ENCODE results near the gene SYT9. TPM values are rescaled to one million over a fixed set of nuclear protein-coding genes. Genes with fewer than 3 reads are reported as not detected.

Gene SYT9
- total and polyA plus RNA-seq, 2 of the 8 experiments (the other 6 are each of a cell fraction or from before 2014, with no cell fraction given) = 1.5 to 2.9 TPM

DNA sequence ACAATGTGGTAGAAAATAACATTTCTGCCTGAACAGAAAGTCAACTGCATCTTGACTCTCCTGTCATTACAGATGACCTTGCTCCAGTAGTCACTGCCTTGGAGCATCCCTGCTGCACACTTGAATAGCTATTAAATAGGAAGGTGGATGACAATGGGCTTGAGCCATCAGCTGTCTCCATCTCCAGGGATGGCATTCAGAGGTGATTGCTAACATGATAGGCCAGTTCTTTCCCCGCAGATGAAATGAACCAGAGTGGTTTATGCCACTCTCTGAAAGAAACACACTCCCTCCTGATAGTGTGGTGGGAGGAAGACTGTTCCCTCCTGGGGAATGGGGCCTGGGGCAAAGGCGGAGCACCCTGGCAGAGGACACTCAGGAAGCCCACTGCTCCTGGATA lies 176.5 kb downstream of the SYT9 start:
- Histone ChIP-seq H2AK5ac (ENCODE audit: low read depth, low read length) (no peak overlapping the region), H4K5ac (ENCODE audit: insufficient read length, low read depth, low read length) (no peak overlapping the region), H3K14ac (ENCODE audit: insufficient read length) (no peak overlapping the region), H3K18ac (ENCODE audit: extremely low read depth, low read length) (no peak overlapping the region), H2AFZ (ENCODE audit: low read length) (no peak overlapping the region), H2BK5ac (ENCODE audit: low read depth, low read length) (no peak overlapping the region), H3K27ac (ENCODE audit: low read depth, low read length) (no peak overlapping the region), H2BK20ac (ENCODE audit: low read length) (no peak overlapping the region), H3K27me3 (replicated peaks in 1 of 4; ENCODE audit: control insufficient read depth in 3 of 4, extremely low read depth in 1 of 4, insufficient read depth in 3 of 4, low read length in 3 of 4) (no peaks in the 10 kb centered on the region), H3K23me2 (ENCODE audit: low read depth, low read length) (no peaks in the 10 kb centered on the region), H3K4ac (replicated peaks; ENCODE audit: insufficient read length, low read depth, low read length) (no peak overlapping the region), H4K20me1 (replicated peaks in 1 of 2; ENCODE audit: control insufficient read depth in 1 of 2, insufficient read depth in 2 of 2, low read length in 2 of 2) (no peaks in the 10 kb centered on the region), H3K23ac (ENCODE audit: insufficient read length) (no peak overlapping the region), H4K8ac (ENCODE audit: extremely low read depth, insufficient read depth, low read length) (no peak overlapping the region), H3K9me3 (ENCODE audit: insufficient read depth in 2 of 2, low read depth in 1 of 2, low read length in 1 of 2) (no peaks in the 10 kb centered on the region), H4K91ac (replicated peaks; ENCODE audit: insufficient read length, low read length) (no peak overlapping the region), H2BK15ac (ENCODE audit: low read length) (no peak overlapping the region), H2BK12ac (ENCODE audit: low read depth, low read length) (no peak overlapping the region), H3K9ac (replicated peaks in 1 of 4; ENCODE audit: extremely low read depth in 1 of 4, low read depth in 3 of 4, low read length in 3 of 4) (no peak overlapping the region), H3K56ac (replicated peaks; ENCODE audit: insufficient read length, low read depth, low read length) (no peak overlapping the region), H3K79me1 (ENCODE audit: low read depth, low read length) (no peaks in the 10 kb centered on the region), H3K4me3 (ENCODE audit: extremely low read depth in 1 of 4, insufficient read depth in 2 of 4, low read depth in 3 of 4, low read length in 4 of 4) (no peak overlapping the region), H3K79me2 (ENCODE audit: control insufficient read depth in 1 of 2, insufficient read depth in 2 of 2, low read length in 2 of 2) (no peaks in the 10 kb centered on the region), H2BK120ac (replicated peaks; ENCODE audit: low read depth, low read length) (no peak overlapping the region), H3K4me2 (ENCODE audit: insufficient read depth in 1 of 2, low read depth in 2 of 2, low read length in 2 of 2) (no peak overlapping the region), H3K4me1 (replicated peaks in 1 of 4; ENCODE audit: control insufficient read depth in 3 of 4, insufficient read depth in 4 of 4, low read length in 3 of 4) (no peaks in the 10 kb centered on the region; a peak in 1 of 7 replicates), H3K36me3 (ENCODE audit: control insufficient read depth in 2 of 4, insufficient read depth in 4 of 4, low read length in 3 of 4) (no peaks in the 10 kb centered on the region)
- DNase-seq (ENCODE audit: low read depth in 1 of 2, low spot score in 2 of 2) = no peak
- CTCF ChIA-PET (ENCODE audit: partially characterized antibody) = interaction anchor here (0.9 to 2.2 kb wide), 3 partner anchors 14 to 229 kb away, joined by 3 to 9 read pairs (median 3); no protein-coding TSS in a partner anchor
- POLR2A ChIA-PET (ENCODE audit: partially characterized antibody) = no interaction called here
- TF ChIP-seq HDAC2 (IDR thresholded peaks at IDR 0.05; ENCODE audit: borderline replicate concordance in 1 of 2, low read depth in 2 of 2, low read length in 2 of 2) (no peak), JUND (IDR thresholded peaks at IDR 0.05; ENCODE audit: low read length) (no peak), CTBP2 (IDR thresholded peaks at IDR 0.05; ENCODE audit: borderline replicate concordance, insufficient read depth, insufficient read length, low read length) (no peak), TAF7 (optimal IDR thresholded peaks at IDR 0.05; ENCODE audit: borderline replicate concordance, low read depth, low read length) (no peak), BACH1 (IDR thresholded peaks at IDR 0.05; ENCODE audit: low read length) (no peak), RAD21 (IDR thresholded peaks at IDR 0.05 in 1 of 2, conservative IDR thresholded peaks at IDR 0.05 in 1 of 2; ENCODE audit: low read depth in 2 of 2, low read length in 2 of 2) (no peak), SP2 (IDR thresholded peaks at IDR 0.05; ENCODE audit: low read length) (no peak), CBX5 (IDR thresholded peaks at IDR 0.05; ENCODE audit: low read depth, low read length) (no peak), BRCA1 (IDR thresholded peaks at IDR 0.05; ENCODE audit: low read depth, low read length) (no peak), SRF (IDR thresholded peaks at IDR 0.05; ENCODE audit: low read depth, low read length) (no peak)
- TF ChIP-seq, protein P1, sequence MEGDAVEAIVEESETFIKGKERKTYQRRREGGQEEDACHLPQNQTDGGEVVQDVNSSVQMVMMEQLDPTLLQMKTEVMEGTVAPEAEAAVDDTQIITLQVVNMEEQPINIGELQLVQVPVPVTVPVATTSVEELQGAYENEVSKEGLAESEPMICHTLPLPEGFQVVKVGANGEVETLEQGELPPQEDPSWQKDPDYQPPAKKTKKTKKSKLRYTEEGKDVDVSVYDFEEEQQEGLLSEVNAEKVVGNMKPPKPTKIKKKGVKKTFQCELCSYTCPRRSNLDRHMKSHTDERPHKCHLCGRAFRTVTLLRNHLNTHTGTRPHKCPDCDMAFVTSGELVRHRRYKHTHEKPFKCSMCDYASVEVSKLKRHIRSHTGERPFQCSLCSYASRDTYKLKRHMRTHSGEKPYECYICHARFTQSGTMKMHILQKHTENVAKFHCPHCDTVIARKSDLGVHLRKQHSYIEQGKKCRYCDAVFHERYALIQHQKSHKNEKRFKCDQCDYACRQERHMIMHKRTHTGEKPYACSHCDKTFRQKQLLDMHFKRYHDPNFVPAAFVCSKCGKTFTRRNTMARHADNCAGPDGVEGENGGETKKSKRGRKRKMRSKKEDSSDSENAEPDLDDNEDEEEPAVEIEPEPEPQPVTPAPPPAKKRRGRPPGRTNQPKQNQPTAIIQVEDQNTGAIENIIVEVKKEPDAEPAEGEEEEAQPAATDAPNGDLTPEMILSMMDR (IDR thresholded peaks at IDR 0.05; ENCODE audit: control extremely low read depth in 1 of 3, insufficient read depth in 1 of 3, low read depth in 1 of 3, low read length in 3 of 3) = no peak
- no peak for FAIRE-seq
- 85% methylated on average over 2 of the region's 2 CpGs; no CpG with 5 or more reads in 1 of the 2 experiments for WGBS, 2 experiments (ENCODE audit: extremely low coverage in 1 of 2, insufficient coverage in 1 of 2, insufficient read length in 1 of 2, insufficient replicate concordance in 2 of 2, low coverage in 1 of 2, low lambda C conversion rate in 2 of 2, missing lambda C conversion rate in 1 of 2)

All from H1 (cell line).